ENCODE results near the gene PAM16. TPM values are rescaled to one million over a fixed set of nuclear protein-coding genes. Genes with fewer than 3 reads are reported as not detected.

PAM16 gene
- total RNA-seq, 2 donors from 2014 or later: 57.7 to 66.2 TPM

GRCh38 chr16:4307215-4308037 is 43.7 kb downstream of the PAM16 start:
- H3K36me3 ChIP-seq (ENCODE audit: control insufficient read depth, insufficient read depth, low read length): peaks cover 3% of the 10 kb centered on the region
- DNase-seq: peak; percentile 98
- H3K4me3 ChIP-seq (ENCODE audit: low read length): peak overlapping the region; percentile 97
- peak overlapping the region; percentile 83 for H3K27ac ChIP-seq (ENCODE audit: low read depth, low read length)
- Mint-ChIP-seq H3K27ac (peak overlapping the region; percentile 95), H3K27me3 (ENCODE audit: insufficient read depth) (peaks cover 3% of the 10 kb centered on the region), H3K4me1 (peaks cover 15% of the 10 kb centered on the region), H3K36me3 (ENCODE audit: low read depth) (peaks cover 8% of the 10 kb centered on the region), H3K4me3 (peak overlapping the region; percentile 81), H3K9me3 (no peaks in the 10 kb centered on the region)
- TF ChIP-seq CTCF (conservative IDR thresholded peaks at IDR 0.05): no peak
- no peaks in the 10 kb centered on the region for H3K9me3 ChIP-seq (ENCODE audit: control insufficient read depth, low read length)
- H3K4me1 ChIP-seq (ENCODE audit: control insufficient read depth, insufficient read depth, low read length): peaks cover 4% of the 10 kb centered on the region
- WGBS, 2 experiments (ENCODE audit: insufficient coverage in 1 of 2, insufficient read length in 1 of 2): 6 to 21% methylated on average over 19 to 68 of the region's 68 CpGs
- peak overlapping the region; percentile 68 for H3K9ac ChIP-seq (ENCODE audit: extremely low read depth, low read length, poor library complexity, severe bottlenecking)
- H3K27me3 ChIP-seq (ENCODE audit: control insufficient read depth, insufficient read depth, low read length, poor library complexity, severe bottlenecking): no peaks in the 10 kb centered on the region

- Histone ChIP-seq H3K9me3 (ENCODE audit: control insufficient read depth, low read length) (no peaks in the 10 kb centered on the region), H3K27ac (ENCODE audit: low read depth, low read length) (peak overlapping the region; percentile 83), H3K27me3 (ENCODE audit: control insufficient read depth, insufficient read depth, low read length, poor library complexity, severe bottlenecking) (no peaks in the 10 kb centered on the region), H3K9ac (ENCODE audit: extremely low read depth, low read length, poor library complexity, severe bottlenecking) (peak overlapping the region; percentile 68), H3K36me3 (ENCODE audit: control insufficient read depth, insufficient read depth, low read length) (peaks cover 3% of the 10 kb centered on the region), H3K4me3 (ENCODE audit: low read length) (peak overlapping the region; percentile 97), H3K4me1 (ENCODE audit: control insufficient read depth, insufficient read depth, low read length) (peaks cover 4% of the 10 kb centered on the region)
- DNase-seq: peak; percentile 78
- Mint-ChIP-seq H3K9me3 (no peaks in the 10 kb centered on the region), H3K27ac (peak overlapping the region; percentile 92), H3K36me3 (ENCODE audit: low read depth) (peaks cover 11% of the 10 kb centered on the region), H3K4me3 (peak overlapping the region; percentile 81), H3K27me3 (ENCODE audit: insufficient read depth) (no peaks in the 10 kb centered on the region), H3K4me1 (peaks cover 15% of the 10 kb centered on the region)
- no peak for TF ChIP-seq CTCF (conservative IDR thresholded peaks at IDR 0.05)
- 59 to 69% methylated on average over 14 to 16 of the region's 16 CpGs for WGBS, 2 experiments (ENCODE audit: insufficient coverage in 1 of 2, insufficient read length in 1 of 2)
Observed at GRCh38 chr16:4306470-4307214, 44.5 kb downstream of the PAM16 start.

GRCh38 chr16:4303973-4304372 is 47.1 kb downstream of the PAM16 start:
- Histone ChIP-seq H3K27ac (ENCODE audit: low read depth, low read length) (peak overlapping the region; percentile 75), H3K4me3 (ENCODE audit: low read length) (no peak overlapping the region), H3K27me3 (ENCODE audit: control insufficient read depth, insufficient read depth, low read length, poor library complexity, severe bottlenecking) (no peaks in the 10 kb centered on the region), H3K36me3 (ENCODE audit: control insufficient read depth, insufficient read depth, low read length) (peaks cover 3% of the 10 kb centered on the region), H3K9ac (ENCODE audit: extremely low read depth, low read length, poor library complexity, severe bottlenecking) (no peak overlapping the region), H3K9me3 (ENCODE audit: control insufficient read depth, low read length) (no peaks in the 10 kb centered on the region), H3K4me1 (ENCODE audit: control insufficient read depth, insufficient read depth, low read length) (peaks cover 4% of the 10 kb centered on the region)
- peaks cover 16% of the 10 kb centered on the region for H3K4me1 Mint-ChIP-seq
- H3K27ac Mint-ChIP-seq: peak overlapping the region; percentile 39
- no peaks in the 10 kb centered on the region for H3K9me3 Mint-ChIP-seq
- DNase-seq: peak; percentile 60
- H3K36me3 Mint-ChIP-seq (ENCODE audit: low read depth): peaks cover 20% of the 10 kb centered on the region
- 78 to 88% methylated on average over 11 to 13 of the region's 13 CpGs for WGBS, 2 experiments (ENCODE audit: insufficient coverage in 1 of 2, insufficient read length in 1 of 2)
- TF ChIP-seq CTCF (conservative IDR thresholded peaks at IDR 0.05): no peak
- no peaks in the 10 kb centered on the region for H3K27me3 Mint-ChIP-seq (ENCODE audit: insufficient read depth)
- H3K4me3 Mint-ChIP-seq: no peak overlapping the region

All from endodermal cell (in vitro differentiated cells).